NCI-H128 (cell line): ENCODE data around the gene QSOX2.
A peak's percentile ranks its signal among the peaks of the same experiment; 100 is the strongest.

Source experiments
- DNase-seq: peaks from one replicate; lab custom pipeline; 2025; ENCODE audit not compliant: unreplicated experiment; lab: John Stamatoyannopoulos, UW

The QSOX2 gene

DNA sequence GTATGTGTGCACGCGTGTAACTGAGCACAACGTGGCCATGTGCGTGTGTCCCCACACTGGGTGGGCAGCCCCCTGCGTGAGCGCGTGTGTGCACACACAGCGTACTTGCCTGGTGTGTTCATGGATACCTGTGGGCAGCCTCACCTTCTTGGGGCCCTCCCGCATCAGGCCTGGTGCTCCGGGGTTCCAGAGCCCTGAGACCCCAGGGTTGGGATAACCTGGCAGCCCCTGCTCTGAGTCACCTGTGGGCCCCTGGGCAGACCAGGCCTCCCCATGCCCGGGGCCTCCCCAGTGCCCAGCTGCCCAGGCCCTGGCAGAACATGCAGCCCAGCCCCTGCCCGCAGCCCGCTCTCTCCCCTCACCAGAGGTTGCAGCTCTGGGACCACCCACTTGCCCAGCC, 65.9 kb downstream of the QSOX2 start:
- no peak for DNase-seq

DNA sequence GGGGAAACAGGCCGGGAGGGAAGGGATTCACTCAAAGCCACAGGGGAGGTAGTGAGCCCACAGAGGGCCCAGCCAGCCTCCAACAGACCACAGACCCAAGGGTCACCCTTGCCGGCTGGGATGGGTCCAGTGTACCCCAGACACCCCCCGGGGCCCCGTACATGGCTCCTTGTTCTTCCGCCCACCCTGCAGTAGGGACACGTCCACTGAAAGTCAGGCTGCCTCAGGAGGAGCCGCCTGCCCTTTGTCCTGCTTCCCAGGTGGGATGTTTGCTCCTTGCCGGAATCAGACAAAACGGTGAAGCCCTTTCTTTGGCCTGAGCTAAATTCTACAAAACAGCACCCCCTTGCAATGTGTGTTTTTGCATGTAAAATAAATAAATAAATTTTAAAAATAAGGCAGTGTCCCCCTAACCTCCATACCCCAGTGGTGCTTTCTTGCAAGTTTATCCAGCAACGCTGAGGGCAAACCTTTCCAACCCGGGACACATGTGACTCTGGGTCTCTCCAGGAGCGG, 66.5 kb downstream of the QSOX2 start:
- DNase-seq: no peak

DNA sequence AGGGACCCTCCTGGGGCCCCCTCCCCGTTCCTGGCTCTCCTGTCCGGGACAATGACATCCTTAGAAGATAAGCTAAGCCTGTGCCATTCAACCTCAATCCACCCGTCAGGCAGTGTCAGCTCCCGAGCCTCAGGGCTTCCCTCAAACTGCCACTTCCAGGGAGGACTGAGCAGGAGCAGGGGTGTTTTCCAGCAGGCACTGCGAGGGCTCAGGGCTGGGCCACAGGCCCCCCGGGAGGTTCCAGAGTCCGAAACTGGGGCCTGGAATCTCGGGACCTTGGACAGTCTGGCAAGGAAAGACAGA, 66.9 kb downstream of the QSOX2 start:
- no peak for DNase-seq

DNA sequence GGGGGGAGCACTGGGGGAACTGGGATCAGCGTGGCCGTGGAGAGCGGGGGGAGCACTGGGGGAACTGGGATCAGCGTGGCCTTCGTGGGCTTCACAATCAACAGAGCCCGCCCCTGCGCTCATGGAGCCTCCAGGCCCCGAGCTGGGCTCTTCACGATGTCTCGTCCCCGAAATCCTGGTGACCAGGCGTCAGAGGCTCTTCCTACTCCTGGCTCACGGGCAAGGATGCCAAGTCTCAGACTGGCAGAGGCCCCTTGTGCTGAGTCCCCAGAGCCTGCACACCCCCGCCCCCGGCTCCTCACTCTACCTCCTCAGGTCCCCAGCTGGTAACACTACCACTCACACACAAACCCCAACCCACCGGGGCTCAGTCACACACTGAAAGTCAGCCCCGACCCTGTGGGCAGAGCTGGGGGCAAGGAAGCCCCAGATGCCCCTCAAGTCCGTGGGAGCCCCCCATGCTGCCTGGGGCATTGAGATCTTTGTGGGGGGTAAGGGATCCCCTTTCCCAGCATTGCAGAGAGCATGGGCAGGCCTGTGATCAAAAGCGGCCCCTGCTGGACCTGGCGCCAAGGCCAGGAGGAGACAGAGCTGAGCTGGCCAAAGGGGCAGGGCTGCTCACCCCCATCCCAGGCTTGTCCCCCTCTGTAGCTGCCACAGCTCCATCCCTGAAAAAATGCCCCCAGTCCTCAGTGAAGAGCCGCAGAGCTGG, 67.4 kb downstream of the QSOX2 start:
- no peak for DNase-seq

DNA sequence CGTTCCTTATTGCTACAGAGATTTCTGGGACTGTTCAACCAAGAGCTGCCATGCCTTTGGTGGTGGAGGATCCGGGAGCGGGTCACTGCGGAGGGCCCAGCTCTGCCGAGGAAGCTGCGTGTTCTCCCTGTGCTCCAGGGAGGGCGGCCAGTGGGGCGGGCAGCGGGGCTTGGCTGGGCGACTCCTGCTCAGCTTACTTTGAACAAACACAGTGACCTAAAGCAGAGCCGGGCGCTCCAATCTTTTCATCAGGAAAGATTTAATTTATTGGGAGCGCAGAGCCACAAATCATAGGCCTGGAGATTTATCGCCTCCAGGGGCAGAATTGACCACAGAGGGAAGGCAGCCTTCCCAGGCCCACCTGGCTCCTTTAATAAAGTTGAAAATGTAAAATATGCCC, 68.4 kb downstream of the QSOX2 start:
- no peak for DNase-seq

DNA sequence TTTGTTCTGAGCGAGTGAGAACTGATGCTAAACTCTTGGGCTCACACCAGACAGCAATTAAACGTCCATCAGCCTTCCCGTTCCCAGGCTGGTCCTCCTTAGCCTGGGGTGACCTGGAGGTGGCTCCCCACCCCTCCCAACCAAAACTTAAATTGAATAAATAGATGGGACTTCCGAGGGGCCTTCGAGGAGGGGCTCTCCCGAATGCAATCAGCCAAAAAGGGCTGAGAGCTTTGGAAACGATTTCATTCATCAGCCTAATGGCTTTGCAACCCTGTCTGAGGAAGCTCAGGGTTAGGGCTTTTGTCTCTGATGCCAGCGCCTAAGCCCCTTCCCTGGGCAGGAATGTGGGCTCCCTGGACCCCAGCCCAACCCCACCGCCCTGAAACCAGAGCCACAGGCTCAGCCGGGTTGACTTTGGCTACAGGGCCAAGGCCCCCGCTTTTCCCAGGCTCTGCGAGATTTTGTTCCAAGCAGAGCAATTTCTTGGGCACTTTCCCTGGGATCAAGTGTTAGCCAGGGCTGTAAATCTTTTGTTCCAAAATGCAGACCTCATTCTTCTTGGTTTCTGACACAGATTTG, 69.9 kb downstream of the QSOX2 start:
- DNase-seq: no peak

DNA sequence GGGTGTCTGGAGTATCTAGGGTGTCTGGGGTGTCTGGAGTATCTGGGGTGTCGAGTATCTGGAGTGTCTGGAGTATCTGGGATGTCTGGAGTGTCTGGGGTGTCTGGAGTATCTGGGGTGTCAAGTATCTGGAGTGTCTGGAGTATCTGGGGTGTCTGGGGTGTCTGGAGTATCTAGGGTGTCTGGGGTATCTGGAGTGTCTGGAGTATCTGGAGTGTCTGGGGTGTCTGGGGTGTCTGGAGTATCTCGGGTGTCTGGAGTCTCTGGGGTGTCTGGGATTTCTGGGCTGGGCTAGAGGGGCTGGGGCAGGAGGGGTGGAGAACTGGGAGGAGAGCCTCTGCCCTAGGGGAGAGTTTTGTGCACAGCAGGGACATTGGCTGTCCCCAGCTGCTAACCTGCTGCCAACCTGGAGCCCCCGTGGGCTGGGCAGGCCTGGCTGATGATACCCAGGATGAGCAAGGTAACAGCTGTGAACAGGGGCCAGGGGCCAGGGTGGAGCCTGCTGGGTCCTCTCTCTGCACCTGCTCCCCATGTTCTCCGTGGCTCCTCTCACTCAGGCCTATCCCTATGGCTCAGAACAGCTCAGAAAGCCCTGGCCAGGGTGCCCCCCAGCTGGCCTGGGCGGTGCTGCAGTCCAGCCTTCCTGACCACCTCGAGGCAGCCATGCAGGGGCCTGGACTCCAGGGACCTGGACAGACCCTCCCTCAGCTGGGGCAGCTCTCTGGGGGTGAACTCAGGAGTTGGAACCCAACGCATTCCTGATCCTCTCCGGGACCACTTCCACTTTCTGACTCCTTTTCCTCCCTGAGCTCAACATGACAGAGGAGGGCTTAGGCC, 70.6 kb downstream of the QSOX2 start:
- DNase-seq: no peak

DNA sequence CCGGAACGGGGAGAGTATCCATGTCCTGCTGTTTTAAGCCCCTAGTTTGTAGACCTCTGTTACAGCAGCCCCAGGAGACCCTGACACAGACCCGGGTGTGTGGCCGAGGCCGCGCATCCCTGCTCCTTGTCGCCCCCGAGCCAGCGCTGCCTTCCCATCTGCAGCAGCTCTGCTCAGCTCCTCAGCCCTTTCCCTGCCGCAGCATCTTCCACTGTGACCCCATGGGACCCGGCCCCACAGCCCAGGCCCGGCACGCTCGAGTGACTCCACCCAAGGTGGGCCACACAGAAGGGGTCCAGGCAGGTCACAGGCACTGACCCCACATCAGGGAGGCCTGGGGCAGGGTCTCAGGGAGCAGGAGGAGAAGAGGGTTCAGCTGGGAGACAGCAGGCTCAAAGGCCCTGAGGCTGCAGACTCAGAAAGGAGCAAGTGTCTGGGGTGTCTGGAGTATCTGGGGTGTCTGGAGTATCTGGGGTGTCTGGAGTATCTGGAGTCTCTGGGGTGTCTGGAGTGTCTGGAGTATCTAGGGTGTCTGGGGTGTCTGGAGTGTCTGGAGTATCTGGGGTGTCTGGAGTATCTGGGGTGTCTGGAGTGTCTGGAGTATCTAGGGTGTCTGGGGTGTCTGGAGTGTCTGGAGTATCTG, 71.8 kb downstream of the QSOX2 start:
- DNase-seq: no peak

DNA sequence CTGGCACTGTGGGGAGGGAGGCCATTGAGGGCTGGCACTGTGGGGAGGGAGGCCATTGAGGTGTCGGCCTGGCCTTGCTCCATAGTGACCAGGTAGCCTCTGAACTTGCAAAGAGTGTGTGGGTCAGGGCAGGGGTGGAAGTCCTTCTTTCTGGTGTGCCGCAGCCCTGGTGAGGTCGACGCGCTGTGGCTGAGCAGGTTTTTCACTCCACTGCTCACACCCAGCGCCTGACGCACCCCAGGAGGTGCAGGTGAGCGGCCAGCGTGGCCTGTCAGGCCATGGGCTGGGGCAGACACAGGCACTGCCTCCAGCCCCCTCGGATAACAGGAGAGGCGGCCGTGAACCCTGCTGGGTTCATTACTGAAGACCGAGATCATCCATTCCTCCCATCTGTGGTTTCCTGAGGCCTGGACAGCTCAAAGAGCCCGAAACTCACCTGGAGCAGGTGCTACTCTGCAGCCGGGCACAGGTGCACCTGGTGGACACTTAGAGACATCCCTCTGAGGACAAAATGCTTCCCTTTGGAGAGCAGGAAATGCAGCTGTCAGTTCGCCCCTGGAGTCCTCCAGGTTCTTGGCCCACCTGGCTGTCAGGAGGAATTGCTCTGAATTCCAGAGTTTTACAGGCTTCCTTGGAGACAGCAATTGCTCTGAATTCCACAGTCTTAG, 73.1 kb downstream of the QSOX2 start:
- DNase-seq: no peak

DNA sequence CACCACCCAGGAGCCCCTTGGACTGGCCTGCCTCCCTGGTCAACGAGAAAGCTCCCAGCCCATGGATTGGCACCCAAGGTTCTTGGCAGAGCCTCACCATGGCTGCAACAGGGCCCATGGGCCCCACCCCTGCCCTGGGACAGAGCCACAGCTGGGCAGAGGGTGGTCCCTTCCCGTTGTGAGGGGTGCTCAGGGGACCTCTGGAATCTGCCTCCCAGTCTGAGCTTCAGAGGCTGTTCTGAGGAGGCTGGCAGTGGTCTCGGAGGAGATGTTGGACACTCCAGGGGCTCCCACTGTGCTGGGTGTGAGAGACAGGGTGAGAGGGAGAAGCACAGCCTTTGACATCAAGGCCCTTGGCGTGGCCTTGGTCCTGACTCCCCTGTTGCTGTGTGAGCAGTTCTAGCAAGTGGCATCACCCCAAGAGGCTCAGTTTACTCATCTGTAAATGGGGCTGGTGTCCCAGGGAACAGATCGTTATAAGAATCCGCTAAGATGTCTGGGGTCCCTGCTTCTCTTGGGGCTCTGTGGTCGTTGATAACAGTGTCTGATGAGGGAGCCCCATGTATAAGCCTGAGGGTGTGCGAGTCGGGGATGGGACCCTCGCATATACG, 73.7 kb downstream of the QSOX2 start:
- DNase-seq: no peak

DNA sequence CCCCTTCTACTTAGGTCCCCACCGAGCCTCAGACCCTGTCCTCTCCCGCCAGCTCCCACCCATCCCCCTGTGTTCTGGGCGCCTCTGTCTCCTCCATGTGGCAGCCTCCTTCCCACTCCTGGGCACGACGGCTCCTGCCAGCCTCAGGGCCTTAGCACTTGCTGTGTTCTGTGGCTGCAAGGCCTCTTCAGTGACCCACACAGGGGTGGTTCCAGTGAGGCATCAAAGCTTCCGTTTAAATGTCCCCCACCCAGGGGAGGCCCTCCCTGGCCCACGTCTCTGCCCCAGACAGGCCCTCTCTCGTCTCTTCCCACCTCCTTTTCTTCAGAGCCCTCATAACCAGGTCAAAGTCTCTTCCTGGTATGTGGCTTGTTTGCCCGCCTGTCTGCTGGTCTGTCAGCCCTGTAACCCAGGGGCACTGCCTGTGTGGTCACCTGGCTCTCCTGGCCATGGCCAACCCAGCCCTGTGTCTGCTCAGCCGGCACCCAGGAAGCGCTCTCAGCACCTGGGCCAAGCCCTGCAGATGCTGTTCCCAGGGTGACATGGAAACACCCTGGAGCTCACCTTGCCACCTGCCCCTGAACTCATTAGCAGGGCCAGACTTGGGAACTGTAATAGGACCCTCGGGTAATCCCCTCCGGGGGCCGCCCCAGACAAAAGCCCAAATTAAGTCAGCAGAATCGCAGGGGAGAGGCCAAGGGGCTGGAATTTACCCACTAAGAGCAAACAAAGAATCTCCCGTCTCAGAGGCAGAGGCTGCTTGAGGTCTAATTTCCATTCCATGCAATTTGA, 74.4 kb downstream of the QSOX2 start:
- DNase-seq: peak; percentile 9

DNA sequence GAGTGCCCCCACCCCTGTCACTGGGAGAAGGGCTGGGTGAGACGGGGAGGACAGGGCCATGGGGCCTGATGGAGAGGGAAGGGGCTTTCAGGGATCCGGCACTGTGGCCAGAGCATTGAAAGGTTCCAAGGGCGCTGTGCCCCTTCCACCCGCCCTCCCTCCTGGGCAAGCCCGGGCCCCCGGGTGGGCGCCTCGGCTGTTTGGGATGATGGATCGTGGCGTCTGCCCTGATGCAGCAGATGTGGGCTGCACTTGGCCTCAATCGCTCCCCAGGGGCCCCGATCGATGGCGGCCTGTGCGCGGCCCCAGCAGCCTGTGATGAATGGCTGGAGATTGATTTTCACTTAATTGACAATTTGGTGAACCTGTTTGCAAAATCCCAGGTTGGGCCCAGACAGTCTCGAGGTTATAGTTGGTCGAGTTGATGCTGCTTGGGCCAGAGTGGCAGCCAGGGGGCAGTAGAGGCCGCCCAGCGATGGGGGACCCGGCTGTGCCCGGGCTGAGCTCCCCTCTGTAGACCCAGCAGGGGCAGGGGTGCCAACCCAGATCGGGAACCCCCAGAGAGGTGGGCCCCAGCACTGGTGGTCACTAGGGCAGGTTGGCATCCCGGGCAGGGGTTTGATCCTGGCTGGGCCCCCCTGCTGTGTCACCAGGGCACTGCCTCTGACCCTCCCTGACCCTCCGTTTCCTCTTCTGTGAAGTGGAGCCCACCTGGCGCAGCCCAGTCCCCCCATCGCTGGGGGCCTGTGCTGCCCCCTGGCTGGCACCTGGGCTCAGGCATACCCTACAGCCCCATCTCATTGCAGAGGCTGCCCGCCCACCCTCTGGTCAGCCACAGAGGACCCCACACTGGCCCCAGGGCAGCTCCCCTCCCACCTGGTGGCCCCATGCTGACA, 75.4 kb downstream of the QSOX2 start:
- no peak for DNase-seq

DNA sequence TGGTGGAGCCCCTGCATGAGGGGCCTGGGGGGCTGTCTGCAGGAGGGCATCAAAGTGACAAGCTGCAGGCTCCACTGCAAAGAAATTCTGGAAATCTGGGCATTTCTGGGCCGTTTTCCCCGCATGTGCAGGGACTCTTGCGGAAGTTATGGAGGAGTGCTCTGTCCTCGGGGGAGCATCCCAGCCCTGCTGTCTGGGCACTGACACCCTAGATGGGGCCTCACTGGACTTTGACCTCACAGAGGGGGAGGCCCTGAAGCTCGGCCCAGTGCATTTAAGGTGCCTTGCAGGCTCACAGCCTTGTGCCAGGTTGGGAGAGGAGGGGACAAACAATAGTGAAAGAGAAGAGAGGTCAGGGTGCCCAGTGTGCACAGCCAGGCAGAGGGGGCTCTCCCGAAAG, 76.1 kb downstream of the QSOX2 start:
- no peak for DNase-seq

DNA sequence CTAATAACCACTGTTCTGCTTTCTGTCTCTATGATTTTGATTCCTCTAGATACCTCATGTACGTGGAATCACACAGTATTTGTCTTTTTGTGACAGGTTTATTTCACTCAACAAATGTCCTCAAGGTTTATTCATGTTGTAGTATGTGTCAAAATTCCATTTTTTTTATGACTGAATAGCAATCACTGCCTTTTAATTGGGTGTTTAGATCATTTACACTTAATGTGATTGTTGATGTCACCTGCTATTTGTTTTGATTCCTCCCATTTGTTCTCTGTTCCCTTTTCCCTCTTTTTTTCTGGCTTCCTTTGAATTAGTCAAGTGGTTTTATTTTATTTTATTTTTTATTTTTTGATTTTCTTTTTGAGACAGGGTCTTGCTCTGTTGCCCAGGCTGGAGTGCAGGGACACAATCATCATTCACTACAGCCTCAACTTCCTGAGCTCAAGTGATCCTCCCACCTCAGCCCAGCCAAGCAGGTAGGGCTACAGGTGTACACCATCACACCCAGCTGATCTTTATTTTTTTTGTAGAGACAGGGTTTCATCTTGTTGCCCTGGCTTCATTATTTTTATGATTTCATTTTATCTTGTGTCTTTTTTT, 82.3 kb downstream of the QSOX2 start:
- DNase-seq: no peak

DNA sequence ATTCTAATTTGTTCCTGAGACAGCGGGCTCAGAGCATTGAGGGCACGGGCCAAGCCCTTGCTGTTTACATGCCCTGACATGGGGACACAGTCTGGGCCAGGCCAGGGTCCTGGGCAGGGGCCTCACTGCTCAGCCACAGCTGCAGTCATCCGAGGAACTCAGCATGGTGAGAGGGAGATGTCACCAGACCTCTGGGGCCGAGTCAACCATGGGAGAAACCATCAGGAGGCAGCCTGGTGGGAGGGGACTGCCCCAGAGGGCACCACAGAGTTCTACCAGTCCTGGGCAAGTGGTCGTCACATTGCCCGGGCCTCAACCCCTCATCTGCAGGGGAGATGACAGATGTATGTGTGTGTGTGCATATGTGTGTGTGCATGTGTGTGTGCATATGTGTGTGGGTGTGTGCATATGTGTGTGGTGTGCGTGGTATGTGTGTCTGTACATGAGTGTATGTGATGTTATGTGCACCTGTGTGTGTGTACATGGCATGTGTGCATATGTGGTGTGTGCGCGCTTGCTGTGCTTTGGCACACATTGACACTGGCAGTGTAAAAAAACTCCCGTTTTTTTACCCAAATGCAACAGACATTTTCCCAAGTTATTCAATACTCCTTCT, 84.5 kb downstream of the QSOX2 start:
- no peak for DNase-seq

DNA sequence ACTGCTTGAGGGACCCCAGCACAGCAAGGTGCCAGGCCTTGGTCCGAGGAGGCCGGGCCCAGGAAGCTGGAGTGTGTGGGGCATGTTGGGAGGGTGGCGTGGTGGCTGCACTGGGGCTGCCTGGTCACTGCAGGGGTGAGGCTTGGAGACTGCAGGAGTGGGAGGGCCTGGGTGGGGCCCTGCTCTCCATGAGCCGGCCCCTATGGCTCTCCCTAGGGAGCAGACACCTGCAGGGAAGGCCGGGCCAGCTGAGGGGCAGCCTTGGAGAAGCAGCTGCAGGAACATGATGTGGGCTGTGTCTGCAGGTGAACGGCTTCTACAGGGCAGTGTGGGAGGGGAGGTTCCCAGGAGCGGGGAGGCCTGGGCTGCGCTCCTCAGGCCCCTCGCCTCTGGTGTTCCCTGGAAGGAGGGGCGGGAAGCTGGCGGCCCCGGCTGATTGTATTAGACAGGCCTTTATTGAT, 85.2 kb downstream of the QSOX2 start:
- no peak for DNase-seq

DNA sequence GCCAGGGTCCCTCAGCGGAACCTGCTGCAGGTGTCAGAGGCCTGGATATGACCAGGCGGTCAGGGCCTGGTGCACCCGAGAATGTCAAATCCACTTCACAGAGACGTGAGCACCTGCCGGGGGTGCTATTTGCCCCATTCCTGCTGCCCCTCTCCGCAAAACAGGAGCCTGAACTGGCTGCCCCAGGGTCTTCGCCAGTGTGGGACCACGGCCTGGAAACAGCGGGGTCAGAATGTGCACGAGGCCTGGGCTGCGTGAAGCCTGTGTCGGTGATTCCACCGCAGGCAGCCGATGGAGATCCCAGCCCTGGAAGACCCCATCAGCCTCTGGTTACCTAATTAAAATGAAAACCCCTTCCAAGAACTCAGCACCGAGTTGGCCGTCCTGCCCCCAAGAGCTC, 85.8 kb downstream of the QSOX2 start:
- DNase-seq: no peak
